AG09309 (cell line): ENCODE data around the gene CREBRF.
"Not testable (repeated sequence)": the region's sequence is repeated elsewhere in the genome, so short reads cannot be mapped to it uniquely, and the experiment has no call there.

ENCODE experiments used
- DNase-seq: peaks from one replicate; pipeline ENCODE4 v3.0.0-alpha.2; 2010; ENCODE audit warnings: low read depth
- H3K4me3 ChIP-seq: 2 replicates; pipeline ENCODE4 v1.5.1; 2011; ENCODE audit warnings: mild to moderate bottlenecking, low read depth, low read length, moderate library complexity; ENCODE audit not compliant: control insufficient read depth
- CTCF ChIP-seq: IDR thresholded peaks from 2 replicates; pipeline ENCODE4 v1.5.1; 2011; ENCODE audit warnings: mild to moderate bottlenecking, low read depth, low read length, inconsistent platforms; ENCODE audit not compliant: insufficient read depth, control insufficient read depth; ENCODE audit errors: missing control alignments

CREBRF gene

GRCh38 chr5:173025651-173026050 lies 30.5 kb upstream of the CREBRF start:
- TF ChIP-seq CTCF: no peak

GRCh38 chr5:173027905-173028304 lies 28.2 kb upstream of the CREBRF start:
- DNase-seq: no peak
- no peak for TF ChIP-seq CTCF
- H3K4me3 ChIP-seq: no peak overlapping the region

More at GRCh38 chr5:173025651-173026050, 30.5 kb upstream of the CREBRF start:
- no peak overlapping the region for H3K4me3 ChIP-seq
- DNase-seq: no peak

- TF ChIP-seq CTCF: no peak
- DNase-seq: no peak
- H3K4me3 ChIP-seq: no peak overlapping the region
Measured at GRCh38 chr5:173028811-173029327, 27.3 kb upstream of the CREBRF start.

- H3K4me3 ChIP-seq: no peak overlapping the region
- no peak for TF ChIP-seq CTCF
- DNase-seq: no peak
Measured at GRCh38 chr5:173029499-173029921, 26.6 kb upstream of the CREBRF start.

- H3K4me3 ChIP-seq, DNase-seq: not testable (repeated sequence)
Measured at GRCh38 chr5:173032096-173032495, 24.1 kb upstream of the CREBRF start.

- no peak for DNase-seq
- no peak for TF ChIP-seq CTCF
- no peak overlapping the region for H3K4me3 ChIP-seq
Measured at GRCh38 chr5:173032730-173033129, 23.4 kb upstream of the CREBRF start.

GRCh38 chr5:173033923-173034322 lies 22.2 kb upstream of the CREBRF start:
- no peak for TF ChIP-seq CTCF
- H3K4me3 ChIP-seq: no peak overlapping the region
- no peak for DNase-seq
